GM03348 (cell line): Measurements from ENCODE around the gene PCDHB4.
"Not testable (repeated sequence)": the region's sequence is repeated elsewhere in the genome, so short reads cannot be mapped to it uniquely, and the experiment has no call there.

ENCODE experiments used
- DNase-seq: peaks from one replicate; pipeline ENCODE4 v3.0.0; 2012; ENCODE audit warnings: low spot score

PCDHB4 gene

GRCh38 chr5:141150224-141150992 is 28.8 kb downstream of the PCDHB4 start:
- DNase-seq, result no peak

GRCh38 chr5:141150993-141151325 is 29.3 kb downstream of the PCDHB4 start:
- no peak for DNase-seq

GRCh38 chr5:141151632-141152031 is 30.0 kb downstream of the PCDHB4 start:
- not testable (repeated sequence) for DNase-seq

- DNase-seq, result not testable (repeated sequence)
These were observed 30.5 kb downstream of the PCDHB4 start for GRCh38 chr5:141152096-141152495.

- DNase-seq, result no peak
These were observed 34.1 kb downstream of the PCDHB4 start for GRCh38 chr5:141155540-141156374.

- not testable (repeated sequence) for DNase-seq
These were observed 35.7 kb downstream of the PCDHB4 start for GRCh38 chr5:141157356-141157755.

- DNase-seq, result not testable (repeated sequence)
These were observed 36.3 kb downstream of the PCDHB4 start for GRCh38 chr5:141157901-141158300.

- peak; percentile 67 for DNase-seq
These were observed 51.0 kb downstream of the PCDHB4 start, which contains the start of gene PCDHB7 for GRCh38 chr5:141172381-141173204. Gene PCDHB7 (plus strand): TSS chr5:141172644. CDS start chr5:141172836, 192 bp downstream.

- DNase-seq, result not testable (repeated sequence)
These were observed 52.9 kb downstream of the PCDHB4 start for GRCh38 chr5:141174291-141175104.
